ENCODE results near the gene FAS. TPM values are rescaled to one million over a fixed set of nuclear protein-coding genes. Genes with fewer than 3 reads are reported as not detected.

Gene FAS
- total RNA-seq, 5 donors from 2014 or later (not counting 1 experiment from before 2014, with no cell fraction given), result 18.4 to 32.6 (median 28.0) TPM

DNA sequence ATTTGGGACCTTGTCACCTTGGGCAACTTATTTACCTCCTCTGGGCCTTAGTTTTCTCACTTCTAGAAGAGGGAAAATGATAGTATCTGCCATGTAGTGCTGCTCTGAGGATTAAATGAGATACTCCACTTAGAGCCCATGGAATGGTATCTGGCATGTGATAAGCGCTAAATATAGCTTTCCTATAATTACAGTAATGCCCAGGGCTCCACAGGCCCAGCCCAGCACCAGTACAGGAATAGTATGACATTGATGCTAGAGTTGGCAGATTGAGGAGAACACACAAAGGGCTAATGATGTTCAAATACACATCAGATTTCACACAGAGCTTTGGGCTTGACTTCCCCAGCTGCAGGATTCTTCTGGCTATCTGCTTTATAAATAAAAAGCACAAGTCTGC lies 34.9 kb downstream of the FAS start:
- H3K27ac Mint-ChIP-seq, result no peak overlapping the region
- ATAC-seq (replicated peaks in 1 of 4), result no peak
- no peak overlapping the region for H3K4me3 ChIP-seq (ENCODE audit: control insufficient read depth in 1 of 2, extremely low read depth in 1 of 2, low read length in 1 of 2)

DNA sequence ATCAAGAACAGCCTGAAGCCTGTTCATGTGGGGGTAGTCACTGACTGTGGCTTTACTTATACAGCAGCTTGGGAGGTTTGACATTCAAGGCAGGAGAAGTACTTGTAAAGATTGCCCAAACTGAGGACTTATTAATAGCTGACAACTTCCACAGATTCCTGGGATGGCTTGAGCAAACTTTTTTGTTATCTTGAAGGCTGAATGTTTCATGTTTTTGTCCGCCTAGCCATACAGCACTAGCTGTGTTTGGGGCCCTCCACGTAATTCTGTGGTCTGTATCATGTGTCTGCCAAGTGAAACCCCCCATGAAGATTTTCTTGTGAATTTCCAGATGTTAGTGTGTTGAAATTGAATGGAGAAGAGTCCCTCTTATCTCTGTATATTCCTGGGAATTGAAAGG lies 38.6 kb downstream of the FAS start:
- Mint-ChIP-seq H3K27me3 (no peaks in the 10 kb centered on the region), H3K4me3 (no peak overlapping the region), H3K4me1 (peaks cover 7 to 9% (median 7%) of the 10 kb centered on the region in 3 donors), H3K27ac (no peak overlapping the region), H3K36me3 (no peaks in the 10 kb centered on the region), H3K9me3 (no peaks in the 10 kb centered on the region)
- ChIA-PET POLR2A (no interaction called here), CTCF (interaction anchor here (0.6 to 3.7 kb wide), 30 partner anchors 11 to 1267 kb away, joined by 3 to 40 read pairs (median 5); partner anchors contain the start of gene CH25H (in 1 of the 2))
- 100% methylated on average over 1 of the region's 2 CpGs for WGBS (ENCODE audit: insufficient coverage)
- peaks cover 0 to 3% of the 10 kb centered on the region in 2 experiments for H3K4me1 ChIP-seq (ENCODE audit: control insufficient read depth in 1 of 2, extremely low read depth in 1 of 2, insufficient read depth in 2 of 2, low read length in 2 of 2)
- H3K27ac ChIP-seq (ENCODE audit: low read length), result no peak overlapping the region
- DNase-seq, result no peak
- no peaks in the 10 kb centered on the region for H3K27me3 ChIP-seq (replicated peaks in 1 of 2; ENCODE audit: control insufficient read depth in 2 of 2, extremely low read depth in 1 of 2, insufficient read depth in 2 of 2, low read length in 1 of 2)
- ATAC-seq (replicated peaks in 1 of 4), result no peak
- H3K4me3 ChIP-seq (ENCODE audit: control insufficient read depth in 1 of 2, extremely low read depth in 1 of 2, low read length in 1 of 2), result no peak overlapping the region
- no peaks in the 10 kb centered on the region for H3K9me3 ChIP-seq
- H3K36me3 ChIP-seq (ENCODE audit: control insufficient read depth in 2 of 2, extremely low read depth in 1 of 2, insufficient read depth in 1 of 2, low read length in 1 of 2), result no peaks in the 10 kb centered on the region

More for the DNA sequence above, 34.9 kb downstream of the FAS start:
- Mint-ChIP-seq H3K27me3 (no peaks in the 10 kb centered on the region), H3K4me3 (no peak overlapping the region), H3K36me3 (peaks cover 8% of the 10 kb centered on the region), H3K9me3 (no peaks in the 10 kb centered on the region), H3K4me1 (peaks cover 0 to 4% (median 2%) of the 10 kb centered on the region in 3 donors)
- ChIA-PET POLR2A (no interaction called here), CTCF (interaction anchor here (0.6 to 1.4 kb wide), 8 partner anchors 29 to 193 kb away, joined by 3 to 4 read pairs (median 3); no protein-coding TSS in a partner anchor)
- no peak for DNase-seq
- H3K27me3 ChIP-seq (replicated peaks in 1 of 2; ENCODE audit: control insufficient read depth in 2 of 2, extremely low read depth in 1 of 2, insufficient read depth in 2 of 2, low read length in 1 of 2), result no peaks in the 10 kb centered on the region
- no CpG with 5 or more reads among the region's 1 CpG for WGBS (ENCODE audit: insufficient coverage)
- peaks cover 0 to 4% of the 10 kb centered on the region in 2 donors for H3K36me3 ChIP-seq (ENCODE audit: control insufficient read depth in 2 of 2, extremely low read depth in 1 of 2, insufficient read depth in 1 of 2, low read length in 1 of 2)
- peaks cover 0 to 3% of the 10 kb centered on the region in 2 experiments for H3K4me1 ChIP-seq (ENCODE audit: control insufficient read depth in 1 of 2, extremely low read depth in 1 of 2, insufficient read depth in 2 of 2, low read length in 2 of 2)
- H3K27ac ChIP-seq (ENCODE audit: low read length), result no peak overlapping the region
- no peaks in the 10 kb centered on the region for H3K9me3 ChIP-seq

DNA sequence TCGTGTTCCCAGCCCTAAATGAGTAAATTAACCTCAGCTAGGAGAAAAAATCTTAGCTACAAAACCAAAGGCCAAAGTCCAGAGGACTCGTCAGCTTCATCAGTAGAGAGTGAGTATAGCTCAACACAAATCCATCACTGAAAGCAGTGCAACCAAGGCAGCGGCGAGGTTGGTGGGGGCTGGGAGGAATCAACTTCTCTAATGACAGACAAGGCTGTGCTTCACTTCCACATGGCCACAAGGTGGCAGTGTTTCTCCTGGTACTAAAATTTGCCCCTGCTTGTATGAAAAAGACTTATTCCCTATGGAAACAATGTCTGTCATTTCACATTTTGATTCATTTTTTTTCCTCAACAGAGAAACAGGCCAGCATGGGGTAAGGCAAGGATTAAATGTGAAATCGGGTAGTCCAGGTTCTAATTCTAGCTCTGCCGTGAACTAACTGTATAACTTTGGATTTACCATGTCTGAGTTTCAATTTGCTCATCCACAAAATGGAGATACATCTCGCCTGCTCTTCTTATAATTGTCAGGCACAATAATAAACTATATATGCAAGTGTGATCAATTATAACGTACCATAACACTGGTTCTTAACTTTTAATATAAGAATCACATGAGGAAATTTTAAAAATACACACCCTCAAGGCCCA lies 39.3 kb downstream of the FAS start:
- no peaks in the 10 kb centered on the region for H3K9me3 Mint-ChIP-seq
- no peaks in the 10 kb centered on the region for H3K36me3 ChIP-seq (ENCODE audit: control insufficient read depth in 2 of 2, extremely low read depth in 1 of 2, insufficient read depth in 1 of 2, low read length in 1 of 2)
- peaks cover 7 to 9% (median 7%) of the 10 kb centered on the region in 3 donors for H3K4me1 Mint-ChIP-seq
- WGBS (ENCODE audit: insufficient coverage), result no CpG with 5 or more reads among the region's 8 CpGs
- no peak overlapping the region for H3K27ac ChIP-seq (ENCODE audit: low read length)
- ChIA-PET POLR2A (no interaction called here), CTCF (interaction anchor here (0.6 to 3.7 kb wide), 31 partner anchors 12 to 1268 kb away, joined by 3 to 40 read pairs (median 5); partner anchors contain the start of gene CH25H (in 1 of the 2))
- H3K27me3 ChIP-seq (replicated peaks in 1 of 2; ENCODE audit: control insufficient read depth in 2 of 2, extremely low read depth in 1 of 2, insufficient read depth in 2 of 2, low read length in 1 of 2), result no peaks in the 10 kb centered on the region
- H3K4me3 Mint-ChIP-seq, result no peak overlapping the region
- no peak overlapping the region for H3K4me3 ChIP-seq (ENCODE audit: control insufficient read depth in 1 of 2, extremely low read depth in 1 of 2, low read length in 1 of 2)
- no peaks in the 10 kb centered on the region for H3K27me3 Mint-ChIP-seq
- no peaks in the 10 kb centered on the region for H3K9me3 ChIP-seq
- DNase-seq (peak; percentile 24 to 83 (median 54)), ATAC-seq (replicated peaks in 1 of 4) (peak in 3 of 4 experiments; percentile 62 to 78 (median 64))
- H3K36me3 Mint-ChIP-seq, result no peaks in the 10 kb centered on the region
- peaks cover 0 to 3% of the 10 kb centered on the region in 2 experiments for H3K4me1 ChIP-seq (ENCODE audit: control insufficient read depth in 1 of 2, extremely low read depth in 1 of 2, insufficient read depth in 2 of 2, low read length in 2 of 2)
- H3K27ac Mint-ChIP-seq, result peak overlapping the region in 1 of 2 donors; percentile 50

DNA sequence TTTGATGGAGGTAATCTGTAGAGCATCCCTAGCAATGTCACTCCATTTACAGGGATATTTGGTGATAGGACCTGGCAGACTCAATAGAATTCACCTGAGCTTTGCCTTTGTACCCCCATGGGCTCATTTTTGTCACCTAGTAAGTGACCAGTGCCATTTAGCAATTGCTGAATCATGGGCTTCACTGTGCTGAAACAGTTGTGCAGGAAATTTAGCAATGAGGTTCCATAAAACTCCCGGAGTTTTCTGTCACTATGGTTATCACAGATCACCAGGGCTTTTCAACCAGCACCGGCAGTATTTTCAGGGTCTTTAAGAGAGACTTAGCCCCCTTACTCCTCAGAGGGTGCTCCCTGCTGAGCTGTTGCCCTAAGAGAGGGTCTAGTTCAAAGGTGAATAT lies 40.2 kb downstream of the FAS start:
- no peak overlapping the region for H3K4me3 Mint-ChIP-seq
- Histone ChIP-seq H3K4me1 (ENCODE audit: control insufficient read depth in 1 of 2, extremely low read depth in 1 of 2, insufficient read depth in 2 of 2, low read length in 2 of 2) (peaks cover 0 to 3% of the 10 kb centered on the region in 2 experiments), H3K36me3 (ENCODE audit: control insufficient read depth in 2 of 2, extremely low read depth in 1 of 2, insufficient read depth in 1 of 2, low read length in 1 of 2) (no peaks in the 10 kb centered on the region), H3K4me3 (ENCODE audit: control insufficient read depth in 1 of 2, extremely low read depth in 1 of 2, low read length in 1 of 2) (no peak overlapping the region), H3K27me3 (replicated peaks in 1 of 2; ENCODE audit: control insufficient read depth in 2 of 2, extremely low read depth in 1 of 2, insufficient read depth in 2 of 2, low read length in 1 of 2) (no peaks in the 10 kb centered on the region), H3K27ac (ENCODE audit: low read length) (no peak overlapping the region), H3K9me3 (no peaks in the 10 kb centered on the region)
- CTCF ChIA-PET, result interaction anchor here (1.2 to 3.7 kb wide), 6 partner anchors 98 to 187 kb away, joined by 3 to 40 read pairs (median 19); no protein-coding TSS in a partner anchor
- no peaks in the 10 kb centered on the region for H3K27me3 Mint-ChIP-seq
- DNase-seq (no peak), ATAC-seq (replicated peaks in 1 of 4) (no peak)
- H3K27ac Mint-ChIP-seq, result no peak overlapping the region
- WGBS (ENCODE audit: insufficient coverage), result no CpG with 5 or more reads among the region's 2 CpGs
- H3K36me3 Mint-ChIP-seq, result no peaks in the 10 kb centered on the region
- no peaks in the 10 kb centered on the region for H3K9me3 Mint-ChIP-seq
- peaks cover 7 to 9% (median 7%) of the 10 kb centered on the region in 3 donors for H3K4me1 Mint-ChIP-seq
- POLR2A ChIA-PET, result no interaction called here

DNA sequence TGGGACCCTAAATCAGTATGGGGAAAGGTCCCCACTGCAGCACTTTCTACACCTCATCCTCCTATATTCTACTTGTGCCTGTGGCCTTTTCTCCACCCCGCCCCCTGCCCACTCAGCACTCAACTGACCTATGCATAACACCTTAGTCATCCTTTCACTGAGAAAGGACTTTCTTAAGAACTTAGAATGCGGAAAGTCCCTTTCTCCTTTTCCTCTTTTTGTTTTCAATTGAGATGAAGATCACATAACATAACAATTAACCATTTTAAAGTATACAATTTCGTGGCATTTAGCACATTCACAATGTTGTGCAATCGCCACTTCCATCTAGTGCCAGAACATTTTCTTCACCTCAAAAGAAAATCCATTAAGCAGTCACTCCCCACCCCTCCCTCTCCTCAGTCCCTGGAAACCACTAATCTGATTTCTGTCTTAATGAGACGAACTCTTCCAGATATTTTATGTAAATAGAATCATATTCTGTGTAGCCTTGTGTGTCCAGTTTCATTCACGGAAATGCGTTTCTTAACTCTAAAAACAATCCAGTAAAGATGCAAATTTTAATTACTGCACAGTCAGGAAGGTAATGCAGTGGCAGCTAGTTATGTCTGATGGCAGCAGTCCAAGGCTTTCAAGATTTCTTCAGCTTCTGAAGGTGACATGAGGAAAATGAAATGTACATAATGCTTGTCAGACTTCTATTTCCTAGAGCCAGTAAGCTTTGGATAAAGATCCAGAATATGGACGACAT lies 41.7 kb downstream of the FAS start:
- H3K4me3 Mint-ChIP-seq, result no peak overlapping the region
- DNase-seq (peak in 1 of 35 experiments; percentile 9), ATAC-seq (replicated peaks in 1 of 4) (no peak)
- Histone ChIP-seq H3K4me1 (ENCODE audit: control insufficient read depth in 1 of 2, extremely low read depth in 1 of 2, insufficient read depth in 2 of 2, low read length in 2 of 2) (peaks cover 0 to 3% of the 10 kb centered on the region in 2 experiments), H3K27me3 (replicated peaks in 1 of 2; ENCODE audit: control insufficient read depth in 2 of 2, extremely low read depth in 1 of 2, insufficient read depth in 2 of 2, low read length in 1 of 2) (no peaks in the 10 kb centered on the region), H3K4me3 (ENCODE audit: control insufficient read depth in 1 of 2, extremely low read depth in 1 of 2, low read length in 1 of 2) (no peak overlapping the region), H3K27ac (ENCODE audit: low read length) (no peak overlapping the region), H3K9me3 (no peaks in the 10 kb centered on the region), H3K36me3 (ENCODE audit: control insufficient read depth in 2 of 2, extremely low read depth in 1 of 2, insufficient read depth in 1 of 2, low read length in 1 of 2) (no peaks in the 10 kb centered on the region)
- H3K27ac Mint-ChIP-seq, result no peak overlapping the region
- H3K36me3 Mint-ChIP-seq, result no peaks in the 10 kb centered on the region
- ChIA-PET POLR2A (interaction anchor here in 1 of 2 donors (0.6 kb wide), 1 partner anchor 191 kb away, joined by 3 read pairs; no protein-coding TSS in a partner anchor), CTCF (interaction anchor here (0.5 to 3.7 kb wide), 5 partner anchors 99 to 188 kb away, joined by 3 to 36 read pairs (median 3); no protein-coding TSS in a partner anchor)
- 39% methylated on average over 4 of the region's 8 CpGs for WGBS (ENCODE audit: insufficient coverage)
- H3K4me1 Mint-ChIP-seq, result peaks cover 7 to 9% (median 7%) of the 10 kb centered on the region in 3 donors
- H3K27me3 Mint-ChIP-seq, result no peaks in the 10 kb centered on the region
- H3K9me3 Mint-ChIP-seq, result no peaks in the 10 kb centered on the region

DNA sequence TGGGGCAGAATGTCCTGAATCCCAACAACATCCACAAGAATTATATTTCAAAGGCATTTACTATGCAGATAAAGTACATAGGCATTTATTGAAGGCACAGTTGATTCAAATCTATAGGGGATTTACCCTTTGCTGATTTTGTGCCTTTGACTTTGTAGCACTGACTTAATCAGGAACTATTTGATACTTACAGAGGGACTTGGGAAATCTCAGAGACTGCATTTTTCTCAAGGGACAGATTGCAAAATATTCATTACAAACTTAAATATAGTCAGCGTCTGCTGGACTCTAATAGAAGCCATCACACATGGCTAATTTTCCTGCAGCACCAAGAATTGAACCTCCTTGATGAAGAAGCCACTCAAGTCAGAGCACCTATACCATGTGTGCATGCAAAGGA lies 44.9 kb downstream of the FAS start:
- no peaks in the 10 kb centered on the region for H3K27me3 ChIP-seq (replicated peaks in 1 of 2; ENCODE audit: control insufficient read depth in 2 of 2, extremely low read depth in 1 of 2, insufficient read depth in 2 of 2, low read length in 1 of 2)
- Mint-ChIP-seq H3K27me3 (no peaks in the 10 kb centered on the region), H3K4me1 (peaks cover 3 to 7% (median 7%) of the 10 kb centered on the region in 3 donors), H3K36me3 (no peaks in the 10 kb centered on the region), H3K9me3 (no peaks in the 10 kb centered on the region), H3K4me3 (no peak overlapping the region), H3K27ac (no peak overlapping the region)
- CTCF ChIA-PET, result interaction anchor here (0.6 to 1.0 kb wide), 3 partner anchors 98 to 197 kb away, joined by 3 to 4 read pairs (median 3); no protein-coding TSS in a partner anchor
- H3K4me3 ChIP-seq (ENCODE audit: control insufficient read depth in 1 of 2, extremely low read depth in 1 of 2, low read length in 1 of 2), result no peak overlapping the region
- H3K27ac ChIP-seq (ENCODE audit: low read length), result no peak overlapping the region
- POLR2A ChIA-PET, result no interaction called here
- no peaks in the 10 kb centered on the region for H3K36me3 ChIP-seq (ENCODE audit: control insufficient read depth in 2 of 2, extremely low read depth in 1 of 2, insufficient read depth in 1 of 2, low read length in 1 of 2)
- no peaks in the 10 kb centered on the region for H3K4me1 ChIP-seq (ENCODE audit: control insufficient read depth in 1 of 2, extremely low read depth in 1 of 2, insufficient read depth in 2 of 2, low read length in 2 of 2)
- WGBS (ENCODE audit: insufficient coverage), result no CpG with 5 or more reads among the region's 1 CpG
- DNase-seq (no peak), ATAC-seq (replicated peaks in 1 of 4) (no peak)
- no peaks in the 10 kb centered on the region for H3K9me3 ChIP-seq

All from T-cell (primary cell).